ENCODE measurements around the gene PTCH1.

- no peak for TF ChIP-seq EP300 (IDR thresholded peaks at IDR 0.05; ENCODE audit: borderline replicate concordance in 1 of 2, low read depth in 1 of 2, low read length in 1 of 2)
- TF ChIP-seq ZBTB33 (IDR thresholded peaks at IDR 0.05; ENCODE audit: borderline replicate concordance, low read depth): no peak
- TF ChIP-seq USF1 (IDR thresholded peaks at IDR 0.05; ENCODE audit: borderline replicate concordance, low read depth): no peak
- TF ChIP-seq CTCF (IDR thresholded peaks at IDR 0.05): no peak
- TF ChIP-seq PBX3 (IDR thresholded peaks at IDR 0.05): no peak
- no peak for TF ChIP-seq NRF1 (IDR thresholded peaks at IDR 0.05; ENCODE audit: low read depth, low read length)
- TF ChIP-seq POLR2AphosphoS5 (IDR thresholded peaks at IDR 0.05; ENCODE audit: low read depth, low read length): no peak
- no peak for TF ChIP-seq REST (IDR thresholded peaks at IDR 0.05; ENCODE audit: low read depth, low read length)
- TF ChIP-seq TEAD4 (IDR thresholded peaks at IDR 0.05; ENCODE audit: borderline replicate concordance, insufficient read depth): no peak
- no peak for TF ChIP-seq ELF1 (IDR thresholded peaks at IDR 0.05)
Measured at GRCh38 chr9:95495961-95496360, 20.8 kb downstream of the PTCH1 start.
